GOT3 (cell line): ENCODE data around the gene POC1A.

ENCODE experiments used
- DNase-seq: peaks from one replicate; lab custom pipeline; 2025; ENCODE audit warnings: mixed read lengths; lab: John Stamatoyannopoulos, UW

POC1A gene

GRCh38 chr3:52085681-52086282 is 68.4 kb downstream of the POC1A start:
- DNase-seq = no peak

GRCh38 chr3:52084954-52085680 is 69.1 kb downstream of the POC1A start:
- DNase-seq = no peak

- no peak for DNase-seq
Measured at GRCh38 chr3:52084216-52084945, 69.8 kb downstream of the POC1A start.

GRCh38 chr3:52083556-52084087 is 70.6 kb downstream of the POC1A start:
- no peak for DNase-seq

GRCh38 chr3:52082951-52083350 is 71.3 kb downstream of the POC1A start:
- no peak for DNase-seq

GRCh38 chr3:52080830-52081719 is 73.1 kb downstream of the POC1A start:
- no peak for DNase-seq

GRCh38 chr3:52079958-52080357 is 74.3 kb downstream of the POC1A start:
- DNase-seq = no peak

- DNase-seq = no peak
Measured at GRCh38 chr3:52078781-52079560, 75.3 kb downstream of the POC1A start.

GRCh38 chr3:52077925-52078324 is 76.3 kb downstream of the POC1A start:
- DNase-seq = no peak

GRCh38 chr3:52076896-52077780 is 77.1 kb downstream of the POC1A start:
- no peak for DNase-seq

GRCh38 chr3:52073490-52073889 is 80.7 kb downstream of the POC1A start:
- no peak for DNase-seq

- DNase-seq = no peak
Measured at GRCh38 chr3:52072471-52072870, 81.8 kb downstream of the POC1A start.

- DNase-seq = no peak
Measured at GRCh38 chr3:52072020-52072419, 82.2 kb downstream of the POC1A start.

GRCh38 chr3:52070724-52071621 is 83.2 kb downstream of the POC1A start:
- no peak for DNase-seq

- DNase-seq = no peak
Measured at GRCh38 chr3:52069855-52070254, 84.4 kb downstream of the POC1A start.

GRCh38 chr3:52069135-52069534 is 85.1 kb downstream of the POC1A start:
- DNase-seq = no peak

GRCh38 chr3:52068730-52069129 is 85.5 kb downstream of the POC1A start:
- no peak for DNase-seq

GRCh38 chr3:52068055-52068571 is 86.1 kb downstream of the POC1A start:
- no peak for DNase-seq

GRCh38 chr3:52067526-52067925 is 86.7 kb downstream of the POC1A start:
- no peak for DNase-seq
